Panc1 (cell line): Measurements from ENCODE around the gene RMRP.

Experiments
- CTCF ChIP-seq: fragments of 450-650 bp; IDR thresholded peaks from 2 replicates; pipeline ENCODE4 v1.5.1; 2017; ENCODE audit warnings: mild to moderate bottlenecking
- POLR2AphosphoS5 ChIP-seq: IDR thresholded peaks from 2 replicates; pipeline ENCODE4 v1.6.1; 2012; ENCODE audit warnings: mild to moderate bottlenecking, low read depth, low read length, moderate library complexity
- TCF7L2 ChIP-seq: IDR thresholded peaks from 2 replicates; pipeline ENCODE4 v1.6.1; 2011; ENCODE audit warnings: mild to moderate bottlenecking, low read depth, low read length, inconsistent platforms
- TF ChIP-seq, protein P1 (sequence below), 2 experiments: IDR thresholded peaks; 2 replicates each; pipeline ENCODE4 v1.6.1; 2011 to 2012; ENCODE audit warnings: low read depth in 2 of 2, control low read depth in 1 of 2, low read length in 1 of 2, mild to moderate bottlenecking in 1 of 2, moderate library complexity in 1 of 2; ENCODE audit not compliant: insufficient read depth in 1 of 2

GRCh38 chr9:35646153-35646532 is 11.7 kb downstream of the RMRP start:
- TF ChIP-seq POLR2AphosphoS5 (no peak), CTCF (no peak), TCF7L2 (no peak)
- TF ChIP-seq, protein P1, sequence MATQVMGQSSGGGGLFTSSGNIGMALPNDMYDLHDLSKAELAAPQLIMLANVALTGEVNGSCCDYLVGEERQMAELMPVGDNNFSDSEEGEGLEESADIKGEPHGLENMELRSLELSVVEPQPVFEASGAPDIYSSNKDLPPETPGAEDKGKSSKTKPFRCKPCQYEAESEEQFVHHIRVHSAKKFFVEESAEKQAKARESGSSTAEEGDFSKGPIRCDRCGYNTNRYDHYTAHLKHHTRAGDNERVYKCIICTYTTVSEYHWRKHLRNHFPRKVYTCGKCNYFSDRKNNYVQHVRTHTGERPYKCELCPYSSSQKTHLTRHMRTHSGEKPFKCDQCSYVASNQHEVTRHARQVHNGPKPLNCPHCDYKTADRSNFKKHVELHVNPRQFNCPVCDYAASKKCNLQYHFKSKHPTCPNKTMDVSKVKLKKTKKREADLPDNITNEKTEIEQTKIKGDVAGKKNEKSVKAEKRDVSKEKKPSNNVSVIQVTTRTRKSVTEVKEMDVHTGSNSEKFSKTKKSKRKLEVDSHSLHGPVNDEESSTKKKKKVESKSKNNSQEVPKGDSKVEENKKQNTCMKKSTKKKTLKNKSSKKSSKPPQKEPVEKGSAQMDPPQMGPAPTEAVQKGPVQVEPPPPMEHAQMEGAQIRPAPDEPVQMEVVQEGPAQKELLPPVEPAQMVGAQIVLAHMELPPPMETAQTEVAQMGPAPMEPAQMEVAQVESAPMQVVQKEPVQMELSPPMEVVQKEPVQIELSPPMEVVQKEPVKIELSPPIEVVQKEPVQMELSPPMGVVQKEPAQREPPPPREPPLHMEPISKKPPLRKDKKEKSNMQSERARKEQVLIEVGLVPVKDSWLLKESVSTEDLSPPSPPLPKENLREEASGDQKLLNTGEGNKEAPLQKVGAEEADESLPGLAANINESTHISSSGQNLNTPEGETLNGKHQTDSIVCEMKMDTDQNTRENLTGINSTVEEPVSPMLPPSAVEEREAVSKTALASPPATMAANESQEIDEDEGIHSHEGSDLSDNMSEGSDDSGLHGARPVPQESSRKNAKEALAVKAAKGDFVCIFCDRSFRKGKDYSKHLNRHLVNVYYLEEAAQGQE (IDR thresholded peaks at IDR 0.05; ENCODE audit: insufficient read depth in 1 of 2, low read depth in 2 of 2, low read length in 1 of 2): no peak
